WTC11 (cell line): ENCODE data around the gene LSP1. TPM values are rescaled to one million over a fixed set of nuclear protein-coding genes. Genes with fewer than 3 reads are reported as not detected.

ENCODE experiments used
- ATAC-seq: fragments of 200-7000 bp; cut with Tn5 transposase; 2 replicates; pipeline ENCODE4 v1.10.0; 2021; ENCODE audit warnings: mild to moderate bottlenecking, moderate library complexity
- CTCF ChIA-PET: fragments of 300-600 bp; sonication (Branson Sonifier 250); formaldehyde crosslinking; loops from one replicate; lab custom pipeline; 2021; ENCODE audit warnings: antibody characterized with exemption; lab: Charles Lee
- POLR2A ChIA-PET: fragments of 350-600 bp; sonication (Branson Sonifier 250); formaldehyde crosslinking; loops from one replicate; lab custom pipeline; 2021; ENCODE audit warnings: antibody characterized with exemption; lab: Charles Lee
- DNase-seq: peaks from one replicate; pipeline ENCODE4 v3.0.0; 2021; ENCODE audit warnings: low spot score
- H3K27ac Mint-ChIP-seq: 2 replicates; pipeline ENCODE4 v1.8.0; 2021; ENCODE audit warnings: mixed read lengths
- H3K27me3 Mint-ChIP-seq: 2 replicates; pipeline ENCODE4 v1.8.0; 2021; ENCODE audit warnings: low read depth, mild to moderate bottlenecking, moderate library complexity, mixed read lengths
- H3K36me3 Mint-ChIP-seq: 2 replicates; pipeline ENCODE4 v1.8.0; 2021; ENCODE audit warnings: mixed read lengths
- H3K4me1 Mint-ChIP-seq: 2 replicates; pipeline ENCODE4 v1.8.0; 2022; ENCODE audit warnings: mixed read lengths
- H3K4me3 Mint-ChIP-seq: 2 replicates; pipeline ENCODE4 v1.8.0; 2021; ENCODE audit warnings: mild to moderate bottlenecking, moderate library complexity, mixed read lengths
- H3K9me3 Mint-ChIP-seq: 2 replicates; pipeline ENCODE4 v1.8.0; 2021; ENCODE audit warnings: mixed read lengths
- ARID4B ChIP-seq: sonication (generic); formaldehyde crosslinking; IDR thresholded peaks from 2 replicates; pipeline ENCODE4 v1.8.0; 2023; ENCODE audit warnings: missing genetic modification reagents, mild to moderate bottlenecking, borderline replicate concordance
- FOXK1 ChIP-seq: sonication (generic); formaldehyde crosslinking; IDR thresholded peaks from 2 replicates; pipeline ENCODE4 v1.8.0; 2022; ENCODE audit warnings: mild to moderate bottlenecking, moderate library complexity, missing genetic modification reagents
- FOXP1 ChIP-seq: sonication (generic); formaldehyde crosslinking; IDR thresholded peaks from 2 replicates; pipeline ENCODE4 v1.8.0; 2022; ENCODE audit warnings: missing genetic modification reagents, mild to moderate bottlenecking, moderate library complexity, borderline replicate concordance
- RORB ChIP-seq: fragments of 250-450 bp; sonication (Bioruptor Pico); IDR thresholded peaks from 2 replicates; pipeline ENCODE4 v1.9.0; 2021; ENCODE audit warnings: mild to moderate bottlenecking
- SMAD4 ChIP-seq: sonication (generic); formaldehyde crosslinking; IDR thresholded peaks from 2 replicates; pipeline ENCODE4 v1.8.0; 2022; ENCODE audit warnings: mild to moderate bottlenecking, missing genetic modification reagents
- STAT6 ChIP-seq: sonication (generic); formaldehyde crosslinking; conservative IDR thresholded peaks from 2 replicates; pipeline ENCODE4 v1.8.1; 2023; ENCODE audit warnings: mild to moderate bottlenecking, low read depth, missing genetic modification reagents, moderate library complexity
- TEAD1 ChIP-seq: sonication (generic); formaldehyde crosslinking; IDR thresholded peaks from 2 replicates; pipeline ENCODE4 v1.8.0; 2022; ENCODE audit warnings: mild to moderate bottlenecking, missing genetic modification reagents
- USF1 ChIP-seq: sonication (generic); formaldehyde crosslinking; IDR thresholded peaks from 2 replicates; pipeline ENCODE4 v1.8.0; 2022; ENCODE audit warnings: mild to moderate bottlenecking, missing genetic modification reagents
- USF2 ChIP-seq: sonication (generic); formaldehyde crosslinking; IDR thresholded peaks from 2 replicates; pipeline ENCODE4 v1.8.1; 2023; ENCODE audit warnings: mild to moderate bottlenecking, missing genetic modification reagents, moderate library complexity
- ZNF396 ChIP-seq: fragments of 250-450 bp; sonication (Bioruptor Pico); IDR thresholded peaks from 2 replicates; pipeline ENCODE4 v1.8.0; 2021; ENCODE audit warnings: mild to moderate bottlenecking, moderate library complexity, borderline replicate concordance
- ZNF416 ChIP-seq: fragments of 250-450 bp; sonication (Bioruptor Pico); IDR thresholded peaks from 2 replicates; pipeline ENCODE4 v1.9.0; 2021; ENCODE audit warnings: mild to moderate bottlenecking, inconsistent platforms
- ZNF425 ChIP-seq: fragments of 250-450 bp; sonication (Bioruptor Pico); conservative IDR thresholded peaks from 2 replicates; pipeline ENCODE4 v1.9.0; 2021; ENCODE audit warnings: mild to moderate bottlenecking
- ZNF532 ChIP-seq: fragments of 250-450 bp; sonication (Bioruptor Pico); IDR thresholded peaks from 2 replicates; pipeline ENCODE4 v1.9.0; 2021; ENCODE audit warnings: mild to moderate bottlenecking, borderline replicate concordance
- ZNF671 ChIP-seq: fragments of 250-450 bp; sonication (Bioruptor Pico); IDR thresholded peaks from 2 replicates; pipeline ENCODE4 v1.8.0; 2021; ENCODE audit warnings: mild to moderate bottlenecking
- ZSCAN18 ChIP-seq: fragments of 250-450 bp; sonication (Bioruptor Pico); IDR thresholded peaks from 2 replicates; pipeline ENCODE4 v2.1.2; 2022; ENCODE audit warnings: mild to moderate bottlenecking, moderate library complexity
- total RNA-seq: library from RNA; stranded (reverse); gene quantifications from 3 replicates; pipeline ENCODE4 v1.2.3, GENCODE V29; 2021
- TF ChIP-seq, protein P1 (sequence below): sonication (generic); formaldehyde crosslinking; IDR thresholded peaks from 2 replicates; pipeline ENCODE4 v1.8.0; 2022; ENCODE audit warnings: mild to moderate bottlenecking, missing genetic modification reagents
- TF ChIP-seq, protein P2 (sequence below): sonication (generic); formaldehyde crosslinking; IDR thresholded peaks from 2 replicates; pipeline ENCODE4 v1.8.1; 2022; ENCODE audit warnings: mild to moderate bottlenecking, moderate library complexity, missing genetic modification reagents

The LSP1 gene
- total RNA-seq, 1 experiment from 2014 or later, result 0.77 TPM

DNA sequence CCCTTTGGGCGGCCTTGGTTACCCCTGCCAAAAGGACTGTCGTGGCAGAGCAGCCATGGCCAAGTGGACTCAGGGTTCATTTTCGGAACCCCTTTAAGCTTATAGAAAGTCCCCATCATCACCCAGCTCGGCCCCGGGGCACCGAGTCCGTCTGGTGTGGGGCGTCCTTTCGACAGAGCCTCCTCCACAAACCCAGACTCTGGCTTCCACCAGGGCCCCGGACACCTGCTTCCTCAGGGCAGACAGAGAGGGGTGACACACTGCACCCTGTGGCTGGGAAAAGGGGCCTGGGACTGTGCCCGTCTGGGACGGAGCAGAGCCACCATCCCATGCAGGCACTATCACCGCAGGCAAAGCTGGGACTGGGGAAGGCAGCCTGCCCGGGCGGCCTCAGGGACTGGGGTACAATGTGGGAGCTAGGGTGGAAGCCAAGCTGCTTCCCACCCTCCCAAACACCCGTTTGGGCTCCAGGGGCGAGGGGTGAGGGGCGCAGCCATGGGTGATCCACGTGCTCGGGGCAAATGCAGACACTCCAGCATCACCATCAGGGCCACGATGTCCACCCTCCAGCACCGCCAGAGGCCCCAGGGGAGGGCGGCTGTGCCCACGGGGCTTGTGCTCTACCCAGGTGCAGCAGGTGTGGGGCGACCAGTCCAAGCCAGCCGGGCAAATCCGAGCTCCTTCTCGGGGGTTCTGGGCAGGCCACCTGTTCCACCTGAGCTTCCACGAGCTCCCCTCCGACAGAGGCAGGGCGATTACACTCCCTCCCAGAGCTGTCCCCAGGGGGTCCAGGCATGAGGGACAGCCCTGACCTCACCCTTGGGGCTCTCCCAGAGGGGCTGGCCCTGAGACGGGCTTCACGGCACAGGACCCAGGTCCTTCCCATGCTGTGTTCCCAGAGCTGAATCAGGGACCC is 82.5 kb downstream of the LSP1 start:
- H3K4me1 Mint-ChIP-seq, result no peaks in the 10 kb centered on the region
- no peaks in the 10 kb centered on the region; the same call in 1 of the 2 replicates for H3K27me3 Mint-ChIP-seq
- ATAC-seq (no peak), DNase-seq (no peak)
- no peak overlapping the region for H3K4me3 Mint-ChIP-seq
- ChIA-PET CTCF (interaction anchor here (1.3 to 1.7 kb wide), 4 partner anchors 13 to 221 kb away, joined by 4 to 7 read pairs (median 6); partner anchors contain the start of gene MRPL23), POLR2A (no interaction called here)
- no peaks in the 10 kb centered on the region for H3K9me3 Mint-ChIP-seq
- no peak overlapping the region for H3K27ac Mint-ChIP-seq
- no peaks in the 10 kb centered on the region for H3K36me3 Mint-ChIP-seq
- TF ChIP-seq ZNF671, result no peak
- no peak for TF ChIP-seq ZSCAN18
- no peak for TF ChIP-seq USF2 (CRISPR knock-in tag)
- TF ChIP-seq ZNF532 (CRISPR knock-in tag), result no peak
- TF ChIP-seq TEAD1 (CRISPR knock-in tag), result no peak
- TF ChIP-seq, protein P1, sequence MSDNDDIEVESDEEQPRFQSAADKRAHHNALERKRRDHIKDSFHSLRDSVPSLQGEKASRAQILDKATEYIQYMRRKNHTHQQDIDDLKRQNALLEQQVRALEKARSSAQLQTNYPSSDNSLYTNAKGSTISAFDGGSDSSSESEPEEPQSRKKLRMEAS (CRISPR knock-in tag), result no peak
- TF ChIP-seq ZNF416, result no peak
- TF ChIP-seq FOXK1 (CRISPR knock-in tag), result no peak
- no peak for TF ChIP-seq SMAD4
- no peak for TF ChIP-seq ARID4B (CRISPR knock-in tag)
- no peak for TF ChIP-seq STAT6
- no peak for TF ChIP-seq RORB (CRISPR knock-in tag)
- TF ChIP-seq, protein P2, sequence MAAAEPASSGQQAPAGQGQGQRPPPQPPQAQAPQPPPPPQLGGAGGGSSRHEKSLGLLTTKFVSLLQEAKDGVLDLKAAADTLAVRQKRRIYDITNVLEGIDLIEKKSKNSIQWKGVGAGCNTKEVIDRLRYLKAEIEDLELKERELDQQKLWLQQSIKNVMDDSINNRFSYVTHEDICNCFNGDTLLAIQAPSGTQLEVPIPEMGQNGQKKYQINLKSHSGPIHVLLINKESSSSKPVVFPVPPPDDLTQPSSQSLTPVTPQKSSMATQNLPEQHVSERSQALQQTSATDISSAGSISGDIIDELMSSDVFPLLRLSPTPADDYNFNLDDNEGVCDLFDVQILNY (CRISPR knock-in tag), result no peak
- TF ChIP-seq FOXP1 (CRISPR knock-in tag), result no peak
- TF ChIP-seq USF1, result no peak
- TF ChIP-seq ZNF396 (CRISPR knock-in tag), result no peak
- no peak for TF ChIP-seq ZNF425 (CRISPR knock-in tag)
